ENCODE data around the gene KRT79.

Gene KRT79

GRCh38 chr12:52832985-52833905, 866 bp downstream of the KRT79 start:
- no peak for DNase-seq

DNA sequence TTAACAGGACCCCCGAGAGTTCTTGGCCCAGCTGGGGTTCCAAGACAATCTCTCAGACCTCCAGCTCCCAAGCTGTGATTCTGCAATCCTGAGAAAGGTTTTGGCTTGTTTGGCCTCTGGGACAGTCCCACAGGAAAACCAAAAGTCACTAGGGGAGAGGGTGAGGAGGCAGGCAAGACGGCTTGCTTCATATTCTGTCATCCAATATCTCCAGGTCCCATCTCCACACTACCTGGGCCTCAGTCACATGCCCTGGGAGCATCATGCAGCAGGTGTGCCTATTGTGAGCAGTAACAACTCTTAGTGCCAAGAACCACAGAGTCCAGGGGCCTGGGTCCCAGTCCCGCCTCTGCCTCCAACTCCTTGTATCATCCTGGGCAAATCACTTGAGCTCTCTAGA, 1.7 kb downstream of the KRT79 start:
- no peak for DNase-seq

- DNase-seq: no peak
Measured at GRCh38 chr12:52831251-52831650, 2.9 kb downstream of the KRT79 start.

GRCh38 chr12:52829986-52830770, 3.9 kb downstream of the KRT79 start:
- DNase-seq: no peak

GRCh38 chr12:52828591-52829021, 5.5 kb downstream of the KRT79 start:
- DNase-seq: no peak

- no peak for DNase-seq
Measured at GRCh38 chr12:52828156-52828555, 6.0 kb downstream of the KRT79 start.

GRCh38 chr12:52827499-52828090, 6.5 kb downstream of the KRT79 start:
- no peak for DNase-seq

DNA sequence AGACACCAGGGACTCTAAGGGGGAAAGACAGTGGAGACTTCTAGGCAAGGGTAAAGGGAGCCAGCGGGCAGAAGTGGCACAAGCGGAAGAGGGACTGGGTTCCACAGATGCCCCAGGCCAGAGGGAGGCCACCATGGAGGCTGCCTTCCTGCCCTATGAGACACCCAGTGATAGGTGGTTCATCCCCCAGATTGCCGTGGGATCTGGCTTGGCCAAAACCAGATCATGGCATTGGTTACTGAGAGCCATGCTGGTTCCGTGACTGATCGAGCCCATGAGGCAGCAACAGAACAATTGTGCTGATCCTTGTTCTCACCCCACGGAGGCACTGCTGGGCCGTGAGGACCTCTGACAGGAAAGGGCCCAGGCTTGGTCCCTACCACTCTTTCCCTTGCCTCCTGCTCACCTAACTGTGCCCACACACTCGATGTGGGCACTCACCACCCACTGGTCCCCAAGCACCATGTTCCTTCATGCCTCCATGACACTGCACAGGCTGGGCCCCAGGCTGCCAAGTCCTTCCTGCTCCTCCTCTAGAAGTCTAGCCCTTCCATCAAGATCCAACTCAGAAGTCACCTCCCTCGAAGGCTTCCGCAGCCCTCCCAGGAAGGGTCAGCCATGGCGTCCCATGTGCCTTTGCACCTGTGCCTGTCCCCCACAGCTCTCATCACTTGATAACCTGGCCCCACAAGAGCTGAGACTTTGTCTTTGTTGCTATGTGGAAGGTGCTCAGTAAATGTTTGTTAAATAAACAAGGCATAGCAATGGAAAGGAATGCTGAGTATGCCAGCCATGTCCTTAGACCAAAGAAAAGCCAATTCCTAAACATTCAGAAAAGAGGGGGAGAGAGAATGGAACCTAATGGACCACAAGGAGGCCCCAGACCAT, 7.3 kb downstream of the KRT79 start:
- DNase-seq: no peak

- DNase-seq: no peak
Measured at GRCh38 chr12:52825961-52826360, 8.2 kb downstream of the KRT79 start.

DNA sequence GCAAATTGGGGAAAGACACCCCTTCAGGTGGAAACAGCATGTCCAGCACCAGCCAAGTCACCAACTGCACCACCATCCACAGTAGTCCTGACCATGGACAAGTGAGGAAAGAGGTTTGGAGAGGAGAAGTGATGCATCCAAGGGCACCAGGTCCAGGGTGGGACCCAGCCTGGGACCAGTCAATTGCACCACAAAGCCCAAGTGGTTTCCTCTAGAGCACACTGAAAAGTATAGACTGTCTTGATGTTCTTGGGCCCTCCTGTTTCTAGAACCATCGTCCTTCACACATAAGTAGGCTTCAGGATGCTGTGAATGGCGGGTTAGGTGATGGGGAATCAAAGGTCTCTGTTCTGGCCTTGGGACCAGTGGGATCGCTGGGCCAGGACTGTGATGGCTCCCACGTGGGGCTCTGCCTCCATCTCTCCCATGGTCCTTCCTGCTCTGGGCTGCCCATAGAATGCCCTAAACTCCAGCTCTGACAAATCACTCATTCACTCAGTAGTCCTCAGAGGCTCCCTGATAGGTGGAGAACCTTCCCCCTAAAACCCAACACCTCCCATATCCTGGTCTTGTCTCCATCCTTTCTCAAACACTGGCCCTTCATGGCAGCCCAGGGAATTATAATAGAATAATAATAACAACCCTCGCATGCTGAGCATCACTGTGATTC, 9.2 kb downstream of the KRT79 start:
- no peak for DNase-seq

GRCh38 chr12:52823761-52824450, 10.2 kb downstream of the KRT79 start:
- no peak for DNase-seq

- DNase-seq: no peak
Measured at GRCh38 chr12:52822771-52823510, 11.2 kb downstream of the KRT79 start.

DNA sequence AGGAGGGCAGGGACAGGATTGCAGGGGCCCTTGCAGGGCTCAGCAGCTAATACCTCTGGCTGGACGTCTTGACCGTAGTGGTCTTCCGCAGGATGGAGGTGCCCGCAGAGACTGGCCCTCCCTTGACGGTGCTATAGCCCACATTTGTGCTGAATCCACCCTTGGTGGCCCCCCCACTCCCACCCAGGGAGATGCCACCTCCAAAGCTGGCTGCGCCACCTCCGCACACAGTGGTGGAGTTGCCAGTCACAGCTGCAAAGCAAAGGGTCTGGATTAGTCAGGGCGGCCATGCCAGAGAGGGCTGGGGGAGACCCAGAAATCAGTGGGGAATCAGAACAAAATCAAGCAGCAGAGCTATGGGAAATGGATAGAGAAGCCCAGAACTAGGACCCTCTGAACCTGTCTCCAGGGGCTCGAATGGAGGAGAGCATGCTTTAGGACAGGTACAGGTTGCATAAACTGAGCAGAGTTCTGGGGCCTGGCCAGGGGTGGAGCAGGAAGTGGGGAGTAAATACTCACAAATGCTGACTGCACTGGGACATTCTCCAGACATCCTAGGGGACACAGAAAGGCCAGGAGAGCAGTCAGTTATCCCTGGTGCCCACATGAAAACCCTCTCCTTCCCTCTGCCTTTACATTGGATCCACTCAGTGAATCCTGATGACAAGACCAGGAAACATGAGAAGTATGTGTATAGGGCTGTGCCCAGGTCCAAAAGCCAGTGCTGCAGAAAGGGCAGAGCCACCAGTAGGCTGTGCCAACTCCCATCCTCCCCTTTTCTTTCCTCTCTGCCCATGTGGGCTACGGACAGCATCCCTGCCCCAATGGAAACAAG, 12.1 kb downstream of the KRT79 start:
- DNase-seq: no peak

DNA sequence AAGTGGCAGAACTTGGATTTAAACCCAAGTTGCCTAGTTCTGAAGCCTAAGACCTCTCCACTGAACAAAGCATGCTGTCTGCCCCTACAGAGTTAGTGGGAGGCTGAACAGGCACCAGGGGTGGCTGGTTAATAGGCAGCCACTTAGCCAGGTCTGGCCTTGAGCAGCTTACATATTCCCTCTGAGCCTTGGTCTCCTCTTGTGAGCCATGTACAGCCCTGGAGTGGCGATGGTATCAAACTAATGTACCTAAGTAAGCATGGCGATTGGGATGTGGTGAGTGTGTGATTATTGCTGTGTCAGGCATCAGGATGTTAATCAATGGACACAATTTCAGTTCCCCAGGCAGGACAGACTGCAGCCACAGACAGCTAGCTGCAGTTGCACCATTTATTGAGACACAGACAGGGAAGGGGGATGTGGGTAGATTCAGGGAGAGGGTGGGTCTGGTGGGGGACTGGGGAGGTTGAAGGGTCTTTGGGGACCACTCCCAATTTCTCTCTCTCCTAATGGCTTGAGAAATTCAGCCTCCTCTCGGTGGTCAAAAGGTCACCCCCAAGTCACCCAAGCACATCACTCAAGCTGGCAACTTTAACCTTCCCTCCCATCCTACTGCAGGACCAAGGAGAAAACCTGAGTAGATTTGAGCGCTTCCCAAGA, 12.9 kb downstream of the KRT79 start:
- no peak for DNase-seq

DNA sequence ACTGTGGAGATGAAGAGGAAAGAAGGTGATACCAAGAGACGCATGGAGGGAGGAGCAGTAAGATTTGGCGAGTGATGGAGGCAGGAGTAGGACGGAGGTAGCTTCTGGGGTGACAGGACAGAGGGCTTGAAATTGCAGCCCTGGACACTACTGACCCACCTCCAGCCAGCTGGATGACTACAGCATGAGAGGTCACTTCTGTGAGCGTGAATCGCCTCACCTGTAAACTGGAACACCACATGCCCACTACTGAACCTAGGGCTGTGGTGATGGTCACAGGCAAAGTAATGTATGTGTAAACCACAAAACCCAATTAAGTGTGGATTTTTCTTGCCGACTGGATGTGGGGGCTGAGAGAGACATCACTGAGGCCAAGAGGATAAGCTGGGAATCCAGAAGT, 13.6 kb downstream of the KRT79 start:
- no peak for DNase-seq

- no peak for DNase-seq
Measured at GRCh38 chr12:52819731-52820510, 14.2 kb downstream of the KRT79 start.

DNA sequence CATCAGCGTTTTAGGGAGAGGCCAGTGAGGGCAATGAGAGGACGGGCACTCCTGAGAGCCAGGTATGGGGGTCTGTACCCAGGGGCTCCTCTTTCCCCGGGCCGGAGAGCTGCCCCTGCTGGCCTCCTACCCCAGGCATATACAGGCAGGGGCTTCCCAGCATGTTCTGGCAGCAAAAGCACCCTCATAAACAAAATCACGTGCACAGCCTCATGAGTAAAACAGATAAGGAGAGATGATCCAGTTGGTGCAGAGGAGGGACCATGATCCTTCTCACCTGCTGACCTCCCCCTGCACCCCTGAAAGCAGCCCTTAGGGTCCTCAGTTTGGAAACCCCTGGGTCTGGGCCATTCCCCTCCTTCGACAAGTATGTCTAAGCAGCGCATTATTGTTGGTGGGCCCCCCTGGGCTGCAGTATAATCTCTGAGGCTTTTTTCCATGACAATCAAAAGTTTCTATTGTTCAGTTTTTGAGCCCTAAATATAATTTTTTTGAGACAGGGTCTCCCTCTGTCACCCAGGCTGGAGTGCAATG, 15.2 kb downstream of the KRT79 start:
- DNase-seq: no peak

DNA sequence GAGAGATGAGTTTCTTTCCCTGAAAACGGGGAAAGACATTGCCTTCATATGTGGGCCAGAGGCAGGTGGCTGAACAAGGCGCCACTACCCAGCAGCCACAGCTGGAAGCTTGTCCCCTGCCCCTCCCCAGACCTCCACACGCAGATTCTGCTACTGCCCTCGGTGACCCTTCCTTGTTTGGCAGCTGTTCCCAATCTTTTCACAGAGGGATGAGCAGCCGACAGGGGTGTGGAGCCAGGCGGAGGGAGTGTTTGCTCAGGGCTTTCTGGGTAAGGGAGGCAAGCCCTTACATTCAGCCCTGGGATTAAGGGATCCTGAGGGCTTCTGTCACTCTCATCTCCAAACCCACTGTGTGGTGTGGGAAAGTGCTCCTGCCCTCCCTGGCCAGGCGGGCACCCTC, 15.7 kb downstream of the KRT79 start:
- no peak for DNase-seq
